HepG2 (cell line): ENCODE data around the gene PARK7. TPM values are rescaled to one million over a fixed set of nuclear protein-coding genes. Genes with fewer than 3 reads are reported as not detected.
A peak's percentile ranks its signal among the peaks of the same experiment; 100 is the strongest.

Source experiments
- ATAC-seq: fragments of 200-7000 bp; cut with Tn5 transposase; 3 replicates; pipeline ENCODE4 v1.9.1; 2020; ENCODE audit warnings: mild to moderate bottlenecking, moderate library complexity
- BruUV-seq: library from RNA; stranded (reverse); fragments of 400-500 nt; replicated peaks from 2 replicates; lab custom pipeline; 2021; lab: Mats Ljungman, UMichigan
- CTCF ChIA-PET: fragments of 300-600 bp; formaldehyde crosslinking; extraction: SDS; loops from one replicate; lab custom pipeline; 2021; ENCODE audit warnings: low total read pairs, inconsistent platforms, low intra/inter-chr PET ratio; lab: Yijun Ruan, JAX
- POLR2A ChIA-PET: fragments of 350-600 bp; sonication (Branson Sonifier 250); formaldehyde crosslinking; loops from one replicate; lab custom pipeline; 2020; ENCODE audit warnings: antibody characterized with exemption, inconsistent platforms; lab: Yijun Ruan, JAX
- DNase-seq: peaks from one replicate; pipeline ENCODE4 v3.0.0-alpha.2; 2015; ENCODE audit warnings: low spot score
- FAIRE-seq: peaks from 3 replicates; lab custom pipeline; 2011; peaks lifted over from hg19 to GRCh38; lab: Jason Lieb, UNC
- H2AFZ ChIP-seq: one replicate; pipeline ENCODE4 v1.6.1; 2011; ENCODE audit warnings: low read length, inconsistent platforms
- H3K27ac ChIP-seq: fragments of 300-600 bp; 3 replicates; pipeline ENCODE4 v1.8.0; 2011; ENCODE audit warnings: mixed run types, mild to moderate bottlenecking, mixed read lengths, low read length, inconsistent platforms; ENCODE audit not compliant: insufficient read depth; ENCODE audit errors: extremely low read length
- H3K27me3 ChIP-seq, 2 experiments: fragments of 200-600 bp in 1 of 2; 2 replicates in 1 of 2; 3 replicates in 1 of 2; pipeline versions ENCODE4 v1.6.0 to v1.8.0; 2011; ENCODE audit warnings: low read length in 2 of 2, mild to moderate bottlenecking in 2 of 2, moderate library complexity in 2 of 2, inconsistent platforms in 1 of 2; ENCODE audit not compliant: insufficient read depth in 2 of 2, control insufficient read depth in 1 of 2
- H3K36me3 ChIP-seq, 2 experiments: fragments of 200-600 bp in 1 of 2; replicated peaks in 1 of 2; 2 replicates in 1 of 2; 3 replicates in 1 of 2; pipeline versions ENCODE4 v1.5.1 to v1.8.0; 2011; ENCODE audit warnings: low read length in 2 of 2, inconsistent platforms in 1 of 2; ENCODE audit not compliant: insufficient read depth in 2 of 2, control insufficient read depth in 1 of 2
- H3K4me1 ChIP-seq: 2 replicates; pipeline ENCODE4 v1.5.1; 2012; ENCODE audit warnings: low read length, inconsistent platforms; ENCODE audit not compliant: insufficient read depth
- H3K4me2 ChIP-seq: 2 replicates; pipeline ENCODE4 v1.6.0; 2011; ENCODE audit warnings: low read depth, low read length, inconsistent platforms
- H3K4me3 ChIP-seq, 3 experiments: fragments of 200-600 bp in 1 of 3; sonication (generic), shearing (Covaris generic) in 1 of 3; replicated peaks in 1 of 3; 2 replicates each; pipeline ENCODE4 v1.5.1; 2011 to 2016; ENCODE audit warnings: low read length in 3 of 3, inconsistent platforms in 2 of 3, low read depth in 2 of 3, mild to moderate bottlenecking in 2 of 3, control low read depth in 1 of 3, mixed read lengths in 1 of 3; ENCODE audit not compliant: insufficient read depth in 1 of 3
- H3K79me2 ChIP-seq: one replicate; pipeline ENCODE4 v1.6.1; 2011; ENCODE audit warnings: low read length, inconsistent platforms; ENCODE audit not compliant: insufficient read depth
- H3K9ac ChIP-seq: 2 replicates; pipeline ENCODE4 v1.6.0; 2011; ENCODE audit warnings: mild to moderate bottlenecking, low read depth, low read length, inconsistent platforms; ENCODE audit not compliant: insufficient read depth
- H3K9me3 ChIP-seq: 2 replicates; pipeline ENCODE4 v1.5.1; 2012; ENCODE audit warnings: mild to moderate bottlenecking, low read length
- H4K20me1 ChIP-seq: 2 replicates; pipeline ENCODE4 v1.6.0; 2011; ENCODE audit warnings: inconsistent platforms, mild to moderate bottlenecking, low read length, moderate library complexity; ENCODE audit not compliant: insufficient read depth
- CEBPB ChIP-seq: IDR thresholded peaks from 2 replicates; pipeline ENCODE4 v1.6.1; 2011; ENCODE audit warnings: low read depth, low read length, improper control_type of control experiment, borderline replicate concordance
- EED ChIP-seq: sonication (generic); formaldehyde crosslinking; IDR thresholded peaks from 2 replicates; pipeline ENCODE4 v1.5.0; 2020; ENCODE audit warnings: mild to moderate bottlenecking, missing genetic modification reagents
- GTF2F1 ChIP-seq: fragments of 150-350 bp; IDR thresholded peaks from 2 replicates; pipeline ENCODE4 v1.6.1; 2014; ENCODE audit warnings: low read length
- IRF2 ChIP-seq: IDR thresholded peaks from 2 replicates; pipeline ENCODE4 v1.6.1; 2018; ENCODE audit warnings: missing genetic modification reagents, missing compliant biosample characterization
- PAF1 ChIP-seq: IDR thresholded peaks from 2 replicates; pipeline ENCODE4 v1.6.1; 2016; ENCODE audit warnings: missing genetic modification reagents, missing compliant biosample characterization
- POLR2AphosphoS2 ChIP-seq: IDR thresholded peaks from 2 replicates; pipeline ENCODE4 v1.6.1; 2011; ENCODE audit warnings: low read depth, low read length, improper control_type of control experiment
- RFX1 ChIP-seq: fragments of 450-650 bp; IDR thresholded peaks from 2 replicates; pipeline ENCODE4 v1.6.1; 2017
- SOX6 ChIP-seq, 2 experiments: fragments of 450-650 bp in 1 of 2; sonication (generic) in 1 of 2; formaldehyde crosslinking in 1 of 2; IDR thresholded peaks; 2 replicates each; pipeline versions ENCODE4 v1.4.0 to v1.6.1; 2017 to 2020; ENCODE audit warnings: antibody characterized with exemption in 1 of 2, mild to moderate bottlenecking in 1 of 2, missing genetic modification reagents in 1 of 2
- ZNF3 ChIP-seq: IDR thresholded peaks from 2 replicates; pipeline ENCODE4 v1.7.0; 2017; ENCODE audit warnings: inconsistent platforms
- ZNF354B ChIP-seq: sonication (generic); formaldehyde crosslinking; IDR thresholded peaks from 2 replicates; pipeline ENCODE4 v1.8.0; 2022; ENCODE audit warnings: mild to moderate bottlenecking, missing genetic modification reagents
- in situ Hi-C: cut with HindIII; loops from 2 replicates; pipeline ENCODE4 v1.10.0; 2017; ENCODE audit warnings: low pct_unique_long_range_greater_than_20kb; ENCODE audit not compliant: extremely low pct_ligation_motif_present
- intact Hi-C: fragments of 100-400 bp; cut with micrococcal nuclease; formaldehyde crosslinking; loops from one replicate; pipeline ENCODE4 v1.10.0; 2022; ENCODE audit not compliant: unreplicated experiment
- polyA plus RNA-seq, 8 experiments: library from polyadenylated mRNA; depleted of rRNA in 3 of 8; stranded (reverse) in 7 of 8; unstranded in 1 of 8; fragments of >200 nt; fragmentation: Illumina TruSeq in 4 of 8; extraction: Trizol in 4 of 8; gene quantifications; 2 replicates each; pipeline versions ENCODE4 v1.2.1 to v1.2.3, GENCODE V29; 2011 to 2016; ENCODE audit warnings: low read depth in 4 of 8, missing spikeins in 1 of 8, mixed read lengths in 1 of 8; ENCODE audit not compliant: insufficient read depth in 1 of 8
- total RNA-seq, 5 experiments: library from RNA; depleted of rRNA; stranded (reverse); fragments of >200 nt; fragmentation: Illumina TruSeq; extraction: Trizol; gene quantifications; 2 replicates each; pipeline ENCODE4 v1.2.3, GENCODE V29; 2016; ENCODE audit warnings: low read depth in 1 of 5
- TF ChIP-seq, protein P1 (sequence below), 2 experiments: sonication (generic) in 1 of 2; formaldehyde crosslinking in 1 of 2; IDR thresholded peaks; 2 replicates each; pipeline versions ENCODE4 v1.6.1 to v1.9.0; 2014 to 2022; ENCODE audit warnings: antibody characterized with exemption in 1 of 2, borderline replicate concordance in 1 of 2, inconsistent platforms in 1 of 2, low read depth in 1 of 2, missing genetic modification reagents in 1 of 2
- TF ChIP-seq, protein P2 (sequence below): sonication (generic); formaldehyde crosslinking; IDR thresholded peaks from 2 replicates; pipeline ENCODE4 v1.4.0; 2020; ENCODE audit warnings: mild to moderate bottlenecking, missing genetic modification reagents, borderline replicate concordance
- TF ChIP-seq, protein P3 (sequence below): sonication (generic); formaldehyde crosslinking; IDR thresholded peaks from 2 replicates; pipeline ENCODE4 v1.4.0; 2020; ENCODE audit warnings: missing genetic modification reagents, mild to moderate bottlenecking, borderline replicate concordance

The PARK7 gene
- total and polyA plus RNA-seq, 2 of the 13 experiments (the other 11 are each of a cell fraction or from before 2014, with no cell fraction given), result 212 to 296 TPM

GRCh38 chr1:8016895-8017241 is 55.4 kb downstream of the PARK7 start:
- ATAC-seq (no peak), FAIRE-seq (no peak), DNase-seq (no peak)
- ChIA-PET POLR2A (interaction anchor here (0.6 to 6.9 kb wide), 9 partner anchors 8 to 326 kb away, joined by 3 to 99 read pairs (median 9); partner anchors contain the start of gene ERRFI1), CTCF (no interaction called here)
- Histone ChIP-seq H3K9me3 (no peaks in the 10 kb centered on the region), H3K4me3 (peak overlapping the region; percentile 24 to 94 (median 37); a peak in 4 of 6 replicates), H3K36me3 (peaks cover 23 to 65% of the 10 kb centered on the region in 2 experiments), H3K4me1 (peaks cover 90% of the 10 kb centered on the region), H3K4me2 (peak overlapping the region; percentile 63), H3K27me3 (no peaks in the 10 kb centered on the region; a peak in 1 of 5 replicates), H3K9ac (peak overlapping the region; percentile 23; the same call in 1 of the 2 replicates), H3K79me2 (peaks cover 88% of the 10 kb centered on the region), H2AFZ (no peak overlapping the region), H4K20me1 (peaks cover 100% of the 10 kb centered on the region), H3K27ac (peak overlapping the region; percentile 60)
- no TSS peak for BruUV-seq
- intact Hi-C loops, result no loop called here
- in situ Hi-C loops, result loop anchor here (10.0 kb wide), 1 partner anchor 298 kb away; the partner anchor contains the start of gene SLC45A1
- TF ChIP-seq RFX1 (no peak), PAF1 (CRISPR knock-in tag) (0 out of 2 replicates have a peak, but pooled peaks have one; percentile 18), IRF2 (no peak), CEBPB (no peak), EED (CRISPR knock-in tag) (no peak), ZNF3 (CRISPR knock-in tag) (peak; percentile 58), GTF2F1 (no peak), POLR2AphosphoS2 (0 out of 2 replicates have a peak, but pooled peaks have one; percentile 50), SOX6 (IDR thresholded peaks at IDR 0.05) (no peak), SOX6 (CRISPR knock-in tag; IDR thresholded peaks at IDR 0.05) (no peak), ZNF354B (CRISPR knock-in tag) (no peak)
- TF ChIP-seq, protein P1, sequence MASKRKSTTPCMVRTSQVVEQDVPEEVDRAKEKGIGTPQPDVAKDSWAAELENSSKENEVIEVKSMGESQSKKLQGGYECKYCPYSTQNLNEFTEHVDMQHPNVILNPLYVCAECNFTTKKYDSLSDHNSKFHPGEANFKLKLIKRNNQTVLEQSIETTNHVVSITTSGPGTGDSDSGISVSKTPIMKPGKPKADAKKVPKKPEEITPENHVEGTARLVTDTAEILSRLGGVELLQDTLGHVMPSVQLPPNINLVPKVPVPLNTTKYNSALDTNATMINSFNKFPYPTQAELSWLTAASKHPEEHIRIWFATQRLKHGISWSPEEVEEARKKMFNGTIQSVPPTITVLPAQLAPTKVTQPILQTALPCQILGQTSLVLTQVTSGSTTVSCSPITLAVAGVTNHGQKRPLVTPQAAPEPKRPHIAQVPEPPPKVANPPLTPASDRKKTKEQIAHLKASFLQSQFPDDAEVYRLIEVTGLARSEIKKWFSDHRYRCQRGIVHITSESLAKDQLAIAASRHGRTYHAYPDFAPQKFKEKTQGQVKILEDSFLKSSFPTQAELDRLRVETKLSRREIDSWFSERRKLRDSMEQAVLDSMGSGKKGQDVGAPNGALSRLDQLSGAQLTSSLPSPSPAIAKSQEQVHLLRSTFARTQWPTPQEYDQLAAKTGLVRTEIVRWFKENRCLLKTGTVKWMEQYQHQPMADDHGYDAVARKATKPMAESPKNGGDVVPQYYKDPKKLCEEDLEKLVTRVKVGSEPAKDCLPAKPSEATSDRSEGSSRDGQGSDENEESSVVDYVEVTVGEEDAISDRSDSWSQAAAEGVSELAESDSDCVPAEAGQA (IDR thresholded peaks at IDR 0.05; ENCODE audit: low read depth), result no peak
- TF ChIP-seq, protein P1 (CRISPR knock-in tag; IDR thresholded peaks at IDR 0.05; ENCODE audit: borderline replicate concordance), result no peak
- TF ChIP-seq, protein P2, sequence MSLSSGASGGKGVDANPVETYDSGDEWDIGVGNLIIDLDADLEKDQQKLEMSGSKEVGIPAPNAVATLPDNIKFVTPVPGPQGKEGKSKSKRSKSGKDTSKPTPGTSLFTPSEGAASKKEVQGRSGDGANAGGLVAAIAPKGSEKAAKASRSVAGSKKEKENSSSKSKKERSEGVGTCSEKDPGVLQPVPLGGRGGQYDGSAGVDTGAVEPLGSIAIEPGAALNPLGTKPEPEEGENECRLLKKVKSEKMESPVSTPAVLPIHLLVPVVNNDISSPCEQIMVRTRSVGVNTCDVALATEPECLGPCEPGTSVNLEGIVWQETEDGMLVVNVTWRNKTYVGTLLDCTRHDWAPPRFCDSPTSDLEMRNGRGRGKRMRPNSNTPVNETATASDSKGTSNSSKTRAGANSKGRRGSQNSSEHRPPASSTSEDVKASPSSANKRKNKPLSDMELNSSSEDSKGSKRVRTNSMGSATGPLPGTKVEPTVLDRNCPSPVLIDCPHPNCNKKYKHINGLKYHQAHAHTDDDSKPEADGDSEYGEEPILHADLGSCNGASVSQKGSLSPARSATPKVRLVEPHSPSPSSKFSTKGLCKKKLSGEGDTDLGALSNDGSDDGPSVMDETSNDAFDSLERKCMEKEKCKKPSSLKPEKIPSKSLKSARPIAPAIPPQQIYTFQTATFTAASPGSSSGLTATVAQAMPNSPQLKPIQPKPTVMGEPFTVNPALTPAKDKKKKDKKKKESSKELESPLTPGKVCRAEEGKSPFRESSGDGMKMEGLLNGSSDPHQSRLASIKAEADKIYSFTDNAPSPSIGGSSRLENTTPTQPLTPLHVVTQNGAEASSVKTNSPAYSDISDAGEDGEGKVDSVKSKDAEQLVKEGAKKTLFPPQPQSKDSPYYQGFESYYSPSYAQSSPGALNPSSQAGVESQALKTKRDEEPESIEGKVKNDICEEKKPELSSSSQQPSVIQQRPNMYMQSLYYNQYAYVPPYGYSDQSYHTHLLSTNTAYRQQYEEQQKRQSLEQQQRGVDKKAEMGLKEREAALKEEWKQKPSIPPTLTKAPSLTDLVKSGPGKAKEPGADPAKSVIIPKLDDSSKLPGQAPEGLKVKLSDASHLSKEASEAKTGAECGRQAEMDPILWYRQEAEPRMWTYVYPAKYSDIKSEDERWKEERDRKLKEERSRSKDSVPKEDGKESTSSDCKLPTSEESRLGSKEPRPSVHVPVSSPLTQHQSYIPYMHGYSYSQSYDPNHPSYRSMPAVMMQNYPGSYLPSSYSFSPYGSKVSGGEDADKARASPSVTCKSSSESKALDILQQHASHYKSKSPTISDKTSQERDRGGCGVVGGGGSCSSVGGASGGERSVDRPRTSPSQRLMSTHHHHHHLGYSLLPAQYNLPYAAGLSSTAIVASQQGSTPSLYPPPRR (CRISPR knock-in tag), result no peak
- TF ChIP-seq, protein P3, sequence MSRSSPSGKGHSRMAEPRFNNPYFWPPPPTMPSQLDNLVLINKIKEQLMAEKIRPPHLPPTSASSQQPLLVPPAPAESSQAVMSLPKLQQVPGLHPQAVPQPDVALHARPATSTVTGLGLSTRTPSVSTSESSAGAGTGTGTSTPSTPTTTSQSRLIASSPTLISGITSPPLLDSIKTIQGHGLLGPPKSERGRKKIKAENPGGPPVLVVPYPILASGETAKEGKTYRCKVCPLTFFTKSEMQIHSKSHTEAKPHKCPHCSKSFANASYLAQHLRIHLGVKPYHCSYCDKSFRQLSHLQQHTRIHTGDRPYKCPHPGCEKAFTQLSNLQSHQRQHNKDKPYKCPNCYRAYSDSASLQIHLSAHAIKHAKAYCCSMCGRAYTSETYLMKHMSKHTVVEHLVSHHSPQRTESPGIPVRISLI, result peak; percentile 18; the same call in 1 of the 2 replicates
